GM12891 (cell line): Measurements from ENCODE around the gene JAZF1.

Experiments
- PAX5 ChIP-seq: IDR thresholded peaks from 2 replicates; pipeline ENCODE4 v1.6.1; 2011; ENCODE audit warnings: low read length, moderate library complexity, mild to moderate bottlenecking; ENCODE audit not compliant: insufficient read depth, severe bottlenecking
- POLR2A ChIP-seq: IDR thresholded peaks from 2 replicates; pipeline ENCODE4 v1.6.1; 2011; ENCODE audit warnings: low read depth, low read length, control low read depth
- POLR2AphosphoS5 ChIP-seq: IDR thresholded peaks from 2 replicates; pipeline ENCODE4 v1.6.1; 2011; ENCODE audit warnings: low read depth, low read length, control low read depth
- POU2F2 ChIP-seq: IDR thresholded peaks from 2 replicates; pipeline ENCODE4 v1.6.1; 2011; ENCODE audit warnings: low read depth, mild to moderate bottlenecking, control low read depth, low read length, moderate library complexity
- SPI1 ChIP-seq: IDR thresholded peaks from 2 replicates; pipeline ENCODE4 v1.6.1; 2011; ENCODE audit warnings: low read depth, low read length, control low read depth
- TAF1 ChIP-seq: IDR thresholded peaks from 2 replicates; pipeline ENCODE4 v1.6.1; 2011; ENCODE audit warnings: low read depth, low read length, control low read depth

DNA sequence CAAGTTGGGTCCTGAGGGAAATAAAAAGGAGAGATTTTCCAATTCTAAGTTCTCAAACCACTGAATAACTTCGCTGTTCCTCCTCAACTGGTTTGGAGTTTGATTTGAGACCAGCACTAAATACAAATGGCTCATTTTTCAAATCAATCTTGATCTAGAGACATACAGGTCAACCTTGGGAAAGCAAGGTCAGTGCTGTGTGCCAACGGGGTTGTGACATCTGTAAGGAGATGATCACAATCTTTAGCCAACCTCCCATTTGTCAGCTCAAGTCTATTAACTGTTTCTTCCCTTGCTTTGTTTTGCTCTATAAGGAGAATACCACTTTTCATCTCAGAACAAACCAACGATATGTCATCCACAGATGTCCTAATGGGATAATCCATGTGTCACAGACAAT, 309.5 kb downstream of the JAZF1 start:
- TF ChIP-seq POLR2A, result no peak
- TF ChIP-seq TAF1, result no peak
- no peak for TF ChIP-seq POLR2AphosphoS5
- TF ChIP-seq SPI1, result no peak
- TF ChIP-seq POU2F2, result no peak
- TF ChIP-seq PAX5, result no peak
